Endothelial cell of umbilical vein (primary cell): Measurements from ENCODE around the gene ARHGAP10. TPM values are rescaled to one million over a fixed set of nuclear protein-coding genes. Genes with fewer than 3 reads are reported as not detected.

ENCODE experiments used
- BruUV-seq: library from RNA; stranded (reverse); fragments of 400-500 nt; replicated peaks from 2 replicates; lab custom pipeline; 2021; lab: Mats Ljungman, UMichigan
- CTCF ChIA-PET: fragments of 300-600, 350-600 bp; sonication (Branson Sonifier 250); formaldehyde crosslinking; loops from one replicate; lab custom pipeline; 2021; ENCODE audit warnings: antibody characterized with exemption, inconsistent platforms; lab: Charles Lee
- POLR2A ChIA-PET: fragments of 300-600, 350-600 bp; sonication (Branson Sonifier 250); formaldehyde crosslinking; loops from one replicate; lab custom pipeline; 2021; ENCODE audit warnings: antibody characterized with exemption, inconsistent platforms; lab: Charles Lee
- DNase-seq: peaks from one replicate; pipeline ENCODE4 v3.0.0-alpha.2; 2011; ENCODE audit warnings: low read depth, low spot score
- FAIRE-seq: peaks from 2 replicates; lab custom pipeline; 2011; peaks lifted over from hg19 to GRCh38; lab: Jason Lieb, UNC
- H2AFZ ChIP-seq: 2 replicates; pipeline ENCODE4 v1.6.0; 2012; ENCODE audit warnings: low read depth, low read length, control low read depth, inconsistent platforms
- H3K27ac ChIP-seq: 2 replicates; pipeline ENCODE4 v1.5.1; 2011; ENCODE audit warnings: low read depth, mild to moderate bottlenecking, control low read depth, low read length, moderate library complexity; ENCODE audit not compliant: insufficient read depth
- H3K27me3 ChIP-seq, 2 experiments: 2 replicates each; pipeline versions ENCODE4 v1.6.0 to v1.6.1; 2011; ENCODE audit warnings: low read length in 2 of 2, mixed read lengths in 1 of 2; ENCODE audit not compliant: control insufficient read depth in 2 of 2, insufficient read depth in 2 of 2
- H3K36me3 ChIP-seq, 2 experiments: 2 replicates in 1 of 2; 3 replicates in 1 of 2; pipeline ENCODE4 v1.5.1; 2011; ENCODE audit warnings: low read length in 2 of 2, mild to moderate bottlenecking in 1 of 2, moderate library complexity in 1 of 2; ENCODE audit not compliant: control insufficient read depth in 2 of 2, insufficient read depth in 2 of 2; ENCODE audit errors: extremely low read depth in 1 of 2
- H3K4me1 ChIP-seq: 3 replicates; pipeline ENCODE4 v1.5.1; 2011; ENCODE audit warnings: mild to moderate bottlenecking, low read length; ENCODE audit not compliant: control insufficient read depth, insufficient read depth; ENCODE audit errors: extremely low read depth
- H3K4me2 ChIP-seq: 2 replicates; pipeline ENCODE4 v1.6.1; 2011; ENCODE audit warnings: low read length, control low read depth, mixed read lengths; ENCODE audit not compliant: insufficient read depth
- H3K4me3 ChIP-seq, 3 experiments: fragments of 200-600 bp in 1 of 3; sonication (generic), shearing (Covaris generic) in 1 of 3; replicated peaks in 1 of 3; 2 replicates each; pipeline ENCODE4 v1.5.1; 2011 to 2016; ENCODE audit warnings: control low read depth in 3 of 3, low read length in 3 of 3, mild to moderate bottlenecking in 2 of 3, inconsistent platforms in 1 of 3, low read depth in 1 of 3, moderate library complexity in 1 of 3; ENCODE audit not compliant: insufficient read depth in 1 of 3
- H3K79me2 ChIP-seq: 2 replicates; pipeline ENCODE4 v1.6.0; 2012; ENCODE audit warnings: low read length, inconsistent platforms; ENCODE audit not compliant: control insufficient read depth, insufficient read depth
- H3K9ac ChIP-seq: replicated peaks from 2 replicates; pipeline ENCODE3; 2011; ENCODE audit warnings: low read length, control low read depth; ENCODE audit not compliant: insufficient read depth; ENCODE audit errors: extremely low read depth
- H3K9me1 ChIP-seq: replicated peaks from 3 replicates; pipeline ENCODE4 v1.6.0; 2011; ENCODE audit warnings: mild to moderate bottlenecking, low read length; ENCODE audit not compliant: control insufficient read depth, insufficient read depth; ENCODE audit errors: extremely low read depth
- H3K9me3 ChIP-seq: replicated peaks from 2 replicates; pipeline ENCODE4 v1.5.1; 2012; ENCODE audit warnings: low read length, inconsistent platforms; ENCODE audit not compliant: control insufficient read depth, insufficient read depth
- H4K20me1 ChIP-seq: replicated peaks from 2 replicates; pipeline ENCODE3; 2011; ENCODE audit warnings: mild to moderate bottlenecking, low read length; ENCODE audit not compliant: control insufficient read depth, insufficient read depth; ENCODE audit errors: extremely low read depth
- CTCF ChIP-seq, 2 donors: IDR thresholded peaks; 1 replicate in 1 of 2; 2 replicates in 1 of 2; pipeline ENCODE4 v1.5.1; 2011; ENCODE audit warnings: low read length in 2 of 2, mild to moderate bottlenecking in 2 of 2, moderate library complexity in 2 of 2, control low read depth in 1 of 2, inconsistent platforms in 1 of 2, low read depth in 1 of 2; ENCODE audit not compliant: insufficient read depth in 1 of 2; ENCODE audit errors: extremely low read depth in 1 of 2
- EZH2 ChIP-seq: IDR thresholded peaks from 2 replicates; pipeline ENCODE4 v1.6.1; 2012; ENCODE audit warnings: borderline replicate concordance, low read depth, mild to moderate bottlenecking, moderate library complexity, low read length, inconsistent platforms; ENCODE audit not compliant: severe bottlenecking
- FOS ChIP-seq: IDR thresholded peaks from 2 replicates; pipeline ENCODE4 v1.6.1; 2011; ENCODE audit warnings: mild to moderate bottlenecking, low read length, moderate library complexity, borderline replicate concordance; ENCODE audit not compliant: insufficient read depth
- GATA2 ChIP-seq: IDR thresholded peaks from 2 replicates; pipeline ENCODE4 v1.7.0; 2011; ENCODE audit warnings: low read depth, mild to moderate bottlenecking, moderate library complexity, mixed read lengths, low read length; ENCODE audit not compliant: insufficient read length, insufficient read depth
- JUN ChIP-seq: IDR thresholded peaks from 2 replicates; pipeline ENCODE4 v1.6.1; 2011; ENCODE audit warnings: borderline replicate concordance, low read depth; ENCODE audit not compliant: insufficient read length, insufficient read depth
- MAX ChIP-seq: IDR thresholded peaks from 2 replicates; pipeline ENCODE4 v1.6.1; 2011; ENCODE audit not compliant: insufficient read depth, insufficient read length
- MYC ChIP-seq: IDR thresholded peaks from one replicate; pipeline ENCODE4 v1.6.1; 2011; ENCODE audit warnings: mild to moderate bottlenecking, low read depth, low read length
- POLR2A ChIP-seq: IDR thresholded peaks from 2 replicates; pipeline ENCODE4 v1.6.1; 2012; ENCODE audit warnings: low read depth, mild to moderate bottlenecking, control low read depth, low read length
- POLR2AphosphoS5 ChIP-seq: IDR thresholded peaks from 2 replicates; pipeline ENCODE4 v1.6.1; 2012; ENCODE audit warnings: low read depth, mild to moderate bottlenecking, control low read depth, low read length, moderate library complexity; ENCODE audit not compliant: insufficient read depth
- dilution Hi-C: fragments of 300-500 bp; cut with MboI; formaldehyde crosslinking; loops from one replicate; pipeline ENCODE4 v1.15.0; 2019; ENCODE audit warnings: low sequenced_read_pairs; ENCODE audit not compliant: extremely low pct_ligation_motif_present
- intact Hi-C: fragments of 100-400 bp; cut with micrococcal nuclease; formaldehyde crosslinking; loops from one replicate; pipeline ENCODE4 v1.10.0; 2022
- polyA plus RNA-seq, 4 experiments: library from polyadenylated mRNA; depleted of rRNA in 3 of 4; stranded (reverse) in 3 of 4; unstranded in 1 of 4; fragments of >200 nt; gene quantifications; 2 replicates each; pipeline versions ENCODE4 v1.2.1 to v1.2.3, GENCODE V29; 2011 to 2012; ENCODE audit warnings: missing spikeins in 1 of 4
- total RNA-seq: library from RNA; stranded (reverse); gene quantifications from 2 replicates; pipeline ENCODE4 v1.2.3, GENCODE V29; 2021

The ARHGAP10 gene
- total and polyA plus RNA-seq, 2 donors (not counting 3 experiments of a cell fraction or from before 2014, with no cell fraction given) = 20.4 to 36.7 TPM

GRCh38 chr4:147879676-147880075 is 147.8 kb downstream of the ARHGAP10 start:
- FAIRE-seq = no peak
- Histone ChIP-seq H3K4me2 (no peak overlapping the region), H4K20me1 (no peaks in the 10 kb centered on the region), H2AFZ (no peak overlapping the region), H3K4me1 (no peaks in the 10 kb centered on the region), H3K27ac (no peak overlapping the region), H3K9me3 (no peaks in the 10 kb centered on the region), H3K79me2 (no peaks in the 10 kb centered on the region), H3K4me3 (no peak overlapping the region), H3K27me3 (no peaks in the 10 kb centered on the region), H3K9ac (no peak overlapping the region), H3K36me3 (peaks cover 0 to 6% of the 10 kb centered on the region in 2 experiments), H3K9me1 (no peaks in the 10 kb centered on the region)
- dilution Hi-C loops (no loop called here), intact Hi-C loops (loop anchor here (5.0 kb wide), 1 partner anchor 1383 kb away; no protein-coding TSS in a partner anchor)
- POLR2A ChIA-PET = no interaction called here
- TF ChIP-seq JUN (no peak), MAX (no peak), MYC (no peak), CTCF (IDR thresholded peaks at IDR 0.05; ENCODE audit: extremely low read depth in 1 of 2, insufficient read depth in 1 of 2, low read depth in 1 of 2, low read length in 2 of 2) (no peak), POLR2AphosphoS5 (no peak), POLR2A (no peak), GATA2 (no peak), FOS (no peak), EZH2 (no peak)
- CTCF ChIA-PET = interaction anchor here (1.4 to 7.0 kb wide), 2 partner anchors 13 to 1152 kb away, joined by 4 to 55 read pairs; no protein-coding TSS in a partner anchor
- DNase-seq = no peak
- no TSS peak for BruUV-seq
